Activated naive CD8-positive, alpha-beta T cell treated with anti-CD3 and anti-CD28 coated beads, Interleukin-2, amount 50 U/mL, for 16 hours (primary cell): Measurements from ENCODE around the gene TSPAN3.
A peak's percentile ranks its signal among the peaks of the same experiment; 100 is the strongest.

Experiments
- DNase-seq: peaks from one replicate; pipeline ENCODE4 v3.0.0-alpha.2; 2020; ENCODE audit warnings: low read depth, low spot score

The TSPAN3 gene

GRCh38 chr15:77033729-77034671 is 36.9 kb downstream of the TSPAN3 start:
- no peak for DNase-seq

- DNase-seq, result no peak
Measured at GRCh38 chr15:77033417-77033728, 37.5 kb downstream of the TSPAN3 start.

- DNase-seq, result no peak
Measured at GRCh38 chr15:77032647-77033416, 38.1 kb downstream of the TSPAN3 start.

GRCh38 chr15:77032052-77032646 is 38.8 kb downstream of the TSPAN3 start:
- DNase-seq, result no peak

GRCh38 chr15:77031376-77032050 is 39.4 kb downstream of the TSPAN3 start:
- no peak for DNase-seq

GRCh38 chr15:77030928-77031375 is 40.0 kb downstream of the TSPAN3 start:
- no peak for DNase-seq

- DNase-seq, result no peak
Measured at GRCh38 chr15:77030048-77030927, 40.6 kb downstream of the TSPAN3 start.

GRCh38 chr15:77029166-77030047 is 41.5 kb downstream of the TSPAN3 start:
- no peak for DNase-seq

- no peak for DNase-seq
Measured at GRCh38 chr15:77028451-77029165, 42.3 kb downstream of the TSPAN3 start.

- no peak for DNase-seq
Measured at GRCh38 chr15:77027697-77028450, 43.0 kb downstream of the TSPAN3 start.

- no peak for DNase-seq
Measured at GRCh38 chr15:77027111-77027696, 43.7 kb downstream of the TSPAN3 start.

GRCh38 chr15:77026501-77027110 is 44.3 kb downstream of the TSPAN3 start:
- DNase-seq, result no peak

GRCh38 chr15:77025941-77026411 is 44.9 kb downstream of the TSPAN3 start:
- no peak for DNase-seq

- DNase-seq, result no peak
Measured at GRCh38 chr15:77025083-77025901, 45.6 kb downstream of the TSPAN3 start.

- peak; percentile 41 for DNase-seq
Measured at GRCh38 chr15:77024273-77025082, 46.4 kb downstream of the TSPAN3 start.
